WTC11 (cell line): Measurements from ENCODE around the gene BTBD9. TPM values are rescaled to one million over a fixed set of nuclear protein-coding genes. Genes with fewer than 3 reads are reported as not detected.

Experiments used
- ATAC-seq: fragments of 200-7000 bp; cut with Tn5 transposase; 2 replicates; pipeline ENCODE4 v1.10.0; 2021; ENCODE audit warnings: mild to moderate bottlenecking, moderate library complexity
- CTCF ChIA-PET: fragments of 300-600 bp; sonication (Branson Sonifier 250); formaldehyde crosslinking; loops from one replicate; lab custom pipeline; 2021; ENCODE audit warnings: antibody characterized with exemption; lab: Charles Lee
- POLR2A ChIA-PET: fragments of 350-600 bp; sonication (Branson Sonifier 250); formaldehyde crosslinking; loops from one replicate; lab custom pipeline; 2021; ENCODE audit warnings: antibody characterized with exemption; lab: Charles Lee
- DNase-seq: peaks from one replicate; pipeline ENCODE4 v3.0.0; 2021; ENCODE audit warnings: low spot score
- H3K27ac Mint-ChIP-seq: 2 replicates; pipeline ENCODE4 v1.8.0; 2021; ENCODE audit warnings: mixed read lengths
- H3K27me3 Mint-ChIP-seq: 2 replicates; pipeline ENCODE4 v1.8.0; 2021; ENCODE audit warnings: low read depth, mild to moderate bottlenecking, moderate library complexity, mixed read lengths
- H3K36me3 Mint-ChIP-seq: 2 replicates; pipeline ENCODE4 v1.8.0; 2021; ENCODE audit warnings: mixed read lengths
- H3K4me1 Mint-ChIP-seq: 2 replicates; pipeline ENCODE4 v1.8.0; 2022; ENCODE audit warnings: mixed read lengths
- H3K4me3 Mint-ChIP-seq: 2 replicates; pipeline ENCODE4 v1.8.0; 2021; ENCODE audit warnings: mild to moderate bottlenecking, moderate library complexity, mixed read lengths
- H3K9me3 Mint-ChIP-seq: 2 replicates; pipeline ENCODE4 v1.8.0; 2021; ENCODE audit warnings: mixed read lengths
- ESRRA ChIP-seq: sonication (generic); formaldehyde crosslinking; IDR thresholded peaks from 2 replicates; pipeline ENCODE4 v1.8.1; 2022; ENCODE audit warnings: mild to moderate bottlenecking, missing genetic modification reagents, borderline replicate concordance
- IRF2 ChIP-seq: sonication (generic); formaldehyde crosslinking; IDR thresholded peaks from 2 replicates; pipeline ENCODE4 v1.8.0; 2022; ENCODE audit warnings: low read depth, missing genetic modification reagents, borderline replicate concordance
- JAZF1 ChIP-seq: fragments of 250-450 bp; sonication (Bioruptor Pico); IDR thresholded peaks from 2 replicates; pipeline ENCODE4 v1.9.0; 2021; ENCODE audit warnings: moderate library complexity, mild to moderate bottlenecking, inconsistent platforms
- MXD4 ChIP-seq: fragments of 250-450 bp; sonication (Bioruptor Pico); IDR thresholded peaks from 2 replicates; pipeline ENCODE4 v1.8.0; 2021; ENCODE audit warnings: mild to moderate bottlenecking, moderate library complexity, borderline replicate concordance
- NFE2L1 ChIP-seq: sonication (generic); formaldehyde crosslinking; IDR thresholded peaks from 2 replicates; pipeline ENCODE4 v1.8.1; 2023; ENCODE audit warnings: missing genetic modification reagents
- NR1H2 ChIP-seq: sonication (generic); formaldehyde crosslinking; IDR thresholded peaks from 2 replicates; pipeline ENCODE4 v1.9.0; 2021; ENCODE audit warnings: mild to moderate bottlenecking, moderate library complexity, missing genetic modification reagents
- SMAD4 ChIP-seq: sonication (generic); formaldehyde crosslinking; IDR thresholded peaks from 2 replicates; pipeline ENCODE4 v1.8.0; 2022; ENCODE audit warnings: mild to moderate bottlenecking, missing genetic modification reagents
- SP1 ChIP-seq: sonication (generic); formaldehyde crosslinking; conservative IDR thresholded peaks from 2 replicates; pipeline ENCODE4 v1.8.1; 2022; ENCODE audit warnings: missing genetic modification reagents
- TEAD4 ChIP-seq: sonication (generic); formaldehyde crosslinking; IDR thresholded peaks from 2 replicates; pipeline ENCODE4 v1.8.0; 2022; ENCODE audit warnings: mild to moderate bottlenecking, missing genetic modification reagents
- ZNF232 ChIP-seq: sonication (generic); formaldehyde crosslinking; IDR thresholded peaks from 2 replicates; pipeline ENCODE4 v1.8.0; 2022; ENCODE audit warnings: mild to moderate bottlenecking, missing genetic modification reagents
- ZNF317 ChIP-seq: sonication (generic); formaldehyde crosslinking; IDR thresholded peaks from 2 replicates; pipeline ENCODE4 v1.8.1; 2023; ENCODE audit warnings: low read depth, mild to moderate bottlenecking, moderate library complexity, missing genetic modification reagents, borderline replicate concordance
- ZNF423 ChIP-seq: fragments of 250-450 bp; sonication (Bioruptor Pico); IDR thresholded peaks from 2 replicates; pipeline ENCODE4 v2.1.2; 2022; ENCODE audit warnings: mild to moderate bottlenecking, moderate library complexity
- total RNA-seq: library from RNA; stranded (reverse); gene quantifications from 3 replicates; pipeline ENCODE4 v1.2.3, GENCODE V29; 2021
- TF ChIP-seq, protein P1 (sequence below): fragments of 250-450 bp; sonication (Bioruptor Pico); IDR thresholded peaks from 2 replicates; pipeline ENCODE4 v1.9.0; 2021; ENCODE audit warnings: mild to moderate bottlenecking
- TF ChIP-seq, protein P2 (sequence below): sonication (generic); formaldehyde crosslinking; IDR thresholded peaks from 2 replicates; pipeline ENCODE4 v1.8.0; 2022; ENCODE audit warnings: missing genetic modification reagents
- TF ChIP-seq, protein P3 (sequence below): fragments of 250-450 bp; sonication (Bioruptor Pico); IDR thresholded peaks from 2 replicates; pipeline ENCODE4 v2.1.2; 2022; ENCODE audit warnings: mild to moderate bottlenecking, moderate library complexity
- TF ChIP-seq, protein P4 (sequence below): sonication (generic); formaldehyde crosslinking; conservative IDR thresholded peaks from 2 replicates; pipeline ENCODE4 v1.8.1; 2022; ENCODE audit warnings: mild to moderate bottlenecking, missing genetic modification reagents
- TF ChIP-seq, protein P5 (sequence below): sonication (generic); formaldehyde crosslinking; IDR thresholded peaks from 2 replicates; pipeline ENCODE4 v1.8.0; 2022; ENCODE audit warnings: mild to moderate bottlenecking, missing genetic modification reagents
- TF ChIP-seq, protein P6 (sequence below): sonication (generic); formaldehyde crosslinking; IDR thresholded peaks from 2 replicates; pipeline ENCODE4 v1.8.1; 2023; ENCODE audit warnings: mild to moderate bottlenecking, missing genetic modification reagents, moderate library complexity
- TF ChIP-seq, protein P7 (sequence below): fragments of 250-450 bp; sonication (Bioruptor Pico); IDR thresholded peaks from 2 replicates; pipeline ENCODE4 v1.8.0; 2021; ENCODE audit warnings: mild to moderate bottlenecking
- TF ChIP-seq, protein P8 (sequence below): sonication (generic); formaldehyde crosslinking; IDR thresholded peaks from 2 replicates; pipeline ENCODE4 v1.8.1; 2023; ENCODE audit warnings: mild to moderate bottlenecking, missing genetic modification reagents
- TF ChIP-seq, protein P9 (sequence below): sonication (generic); formaldehyde crosslinking; IDR thresholded peaks from 2 replicates; pipeline ENCODE4 v1.8.0; 2022; ENCODE audit warnings: mild to moderate bottlenecking, missing genetic modification reagents

Gene BTBD9
- total RNA-seq, 1 experiment from 2014 or later, result 4.2 TPM

DNA sequence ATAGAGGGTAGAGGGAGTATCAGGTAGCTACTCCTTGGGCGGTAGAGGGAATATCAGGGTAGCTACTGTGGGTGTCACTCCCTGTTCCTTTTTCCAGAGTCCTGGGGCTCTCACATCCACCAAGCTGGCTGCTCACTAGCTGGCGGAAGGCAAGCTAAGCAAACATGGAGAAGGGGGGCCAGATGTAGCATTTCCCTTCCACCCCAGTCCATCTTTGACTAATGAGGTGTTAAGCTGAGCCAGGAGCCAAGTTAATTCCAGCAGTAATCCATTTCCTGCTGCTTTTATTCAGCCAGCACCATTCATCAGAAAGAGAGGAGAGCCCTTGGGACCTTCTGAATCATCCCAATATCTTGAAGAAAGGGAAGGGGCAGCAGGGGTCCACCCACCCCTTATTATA lies 490.2 kb downstream of the BTBD9 start (continued):
- TF ChIP-seq, protein P1, sequence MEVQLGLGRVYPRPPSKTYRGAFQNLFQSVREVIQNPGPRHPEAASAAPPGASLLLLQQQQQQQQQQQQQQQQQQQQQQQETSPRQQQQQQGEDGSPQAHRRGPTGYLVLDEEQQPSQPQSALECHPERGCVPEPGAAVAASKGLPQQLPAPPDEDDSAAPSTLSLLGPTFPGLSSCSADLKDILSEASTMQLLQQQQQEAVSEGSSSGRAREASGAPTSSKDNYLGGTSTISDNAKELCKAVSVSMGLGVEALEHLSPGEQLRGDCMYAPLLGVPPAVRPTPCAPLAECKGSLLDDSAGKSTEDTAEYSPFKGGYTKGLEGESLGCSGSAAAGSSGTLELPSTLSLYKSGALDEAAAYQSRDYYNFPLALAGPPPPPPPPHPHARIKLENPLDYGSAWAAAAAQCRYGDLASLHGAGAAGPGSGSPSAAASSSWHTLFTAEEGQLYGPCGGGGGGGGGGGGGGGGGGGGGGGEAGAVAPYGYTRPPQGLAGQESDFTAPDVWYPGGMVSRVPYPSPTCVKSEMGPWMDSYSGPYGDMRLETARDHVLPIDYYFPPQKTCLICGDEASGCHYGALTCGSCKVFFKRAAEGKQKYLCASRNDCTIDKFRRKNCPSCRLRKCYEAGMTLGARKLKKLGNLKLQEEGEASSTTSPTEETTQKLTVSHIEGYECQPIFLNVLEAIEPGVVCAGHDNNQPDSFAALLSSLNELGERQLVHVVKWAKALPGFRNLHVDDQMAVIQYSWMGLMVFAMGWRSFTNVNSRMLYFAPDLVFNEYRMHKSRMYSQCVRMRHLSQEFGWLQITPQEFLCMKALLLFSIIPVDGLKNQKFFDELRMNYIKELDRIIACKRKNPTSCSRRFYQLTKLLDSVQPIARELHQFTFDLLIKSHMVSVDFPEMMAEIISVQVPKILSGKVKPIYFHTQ (CRISPR knock-in tag), result no peak

DNA sequence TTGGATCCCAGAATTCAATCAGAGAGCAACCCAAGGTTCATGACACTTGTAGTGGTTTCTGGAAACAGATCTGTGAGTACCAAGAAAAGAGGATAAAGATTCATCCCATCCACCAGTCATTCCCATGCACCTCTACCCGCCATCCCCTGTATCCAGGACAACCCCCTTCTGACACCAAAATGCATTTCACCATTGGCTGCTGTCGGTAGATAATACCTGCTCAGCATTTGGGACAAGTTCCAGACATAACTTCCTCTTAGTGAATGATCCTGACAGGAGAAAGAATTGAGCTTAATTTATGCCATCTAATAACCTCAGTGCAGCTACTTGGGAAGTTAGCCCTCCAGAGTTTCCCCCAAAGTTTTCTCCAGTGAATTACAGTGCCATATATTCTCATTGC lies 491.1 kb downstream of the BTBD9 start:
- POLR2A ChIA-PET, result no interaction called here
- no peaks in the 10 kb centered on the region for H3K36me3 Mint-ChIP-seq
- peaks cover 43% of the 10 kb centered on the region for H3K4me1 Mint-ChIP-seq
- ATAC-seq (no peak), DNase-seq (no peak)
- CTCF ChIA-PET, result interaction anchor here (0.7 kb wide), 1 partner anchor 39 kb away, joined by 4 read pairs; no protein-coding TSS in a partner anchor
- H3K9me3 Mint-ChIP-seq, result no peaks in the 10 kb centered on the region
- no peak overlapping the region for H3K27ac Mint-ChIP-seq
- TF ChIP-seq, protein P2, sequence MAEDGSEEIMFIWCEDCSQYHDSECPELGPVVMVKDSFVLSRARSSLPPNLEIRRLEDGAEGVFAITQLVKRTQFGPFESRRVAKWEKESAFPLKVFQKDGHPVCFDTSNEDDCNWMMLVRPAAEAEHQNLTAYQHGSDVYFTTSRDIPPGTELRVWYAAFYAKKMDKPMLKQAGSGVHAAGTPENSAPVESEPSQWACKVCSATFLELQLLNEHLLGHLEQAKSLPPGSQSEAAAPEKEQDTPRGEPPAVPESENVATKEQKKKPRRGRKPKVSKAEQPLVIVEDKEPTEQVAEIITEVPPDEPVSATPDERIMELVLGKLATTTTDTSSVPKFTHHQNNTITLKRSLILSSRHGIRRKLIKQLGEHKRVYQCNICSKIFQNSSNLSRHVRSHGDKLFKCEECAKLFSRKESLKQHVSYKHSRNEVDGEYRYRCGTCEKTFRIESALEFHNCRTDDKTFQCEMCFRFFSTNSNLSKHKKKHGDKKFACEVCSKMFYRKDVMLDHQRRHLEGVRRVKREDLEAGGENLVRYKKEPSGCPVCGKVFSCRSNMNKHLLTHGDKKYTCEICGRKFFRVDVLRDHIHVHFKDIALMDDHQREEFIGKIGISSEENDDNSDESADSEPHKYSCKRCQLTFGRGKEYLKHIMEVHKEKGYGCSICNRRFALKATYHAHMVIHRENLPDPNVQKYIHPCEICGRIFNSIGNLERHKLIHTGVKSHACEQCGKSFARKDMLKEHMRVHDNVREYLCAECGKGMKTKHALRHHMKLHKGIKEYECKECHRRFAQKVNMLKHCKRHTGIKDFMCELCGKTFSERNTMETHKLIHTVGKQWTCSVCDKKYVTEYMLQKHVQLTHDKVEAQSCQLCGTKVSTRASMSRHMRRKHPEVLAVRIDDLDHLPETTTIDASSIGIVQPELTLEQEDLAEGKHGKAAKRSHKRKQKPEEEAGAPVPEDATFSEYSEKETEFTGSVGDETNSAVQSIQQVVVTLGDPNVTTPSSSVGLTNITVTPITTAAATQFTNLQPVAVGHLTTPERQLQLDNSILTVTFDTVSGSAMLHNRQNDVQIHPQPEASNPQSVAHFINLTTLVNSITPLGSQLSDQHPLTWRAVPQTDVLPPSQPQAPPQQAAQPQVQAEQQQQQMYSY (CRISPR knock-in tag), result no peak
- TF ChIP-seq NR1H2 (CRISPR knock-in tag), result no peak
- TF ChIP-seq, protein P3, sequence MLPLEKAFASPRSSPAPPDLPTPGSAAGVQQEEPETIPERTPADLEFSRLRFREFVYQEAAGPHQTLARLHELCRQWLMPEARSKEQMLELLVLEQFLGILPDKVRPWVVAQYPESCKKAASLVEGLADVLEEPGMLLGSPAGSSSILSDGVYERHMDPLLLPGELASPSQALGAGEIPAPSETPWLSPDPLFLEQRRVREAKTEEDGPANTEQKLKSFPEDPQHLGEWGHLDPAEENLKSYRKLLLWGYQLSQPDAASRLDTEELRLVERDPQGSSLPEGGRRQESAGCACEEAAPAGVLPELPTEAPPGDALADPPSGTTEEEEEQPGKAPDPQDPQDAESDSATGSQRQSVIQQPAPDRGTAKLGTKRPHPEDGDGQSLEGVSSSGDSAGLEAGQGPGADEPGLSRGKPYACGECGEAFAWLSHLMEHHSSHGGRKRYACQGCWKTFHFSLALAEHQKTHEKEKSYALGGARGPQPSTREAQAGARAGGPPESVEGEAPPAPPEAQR (CRISPR knock-in tag), result no peak
- TF ChIP-seq, protein P4, sequence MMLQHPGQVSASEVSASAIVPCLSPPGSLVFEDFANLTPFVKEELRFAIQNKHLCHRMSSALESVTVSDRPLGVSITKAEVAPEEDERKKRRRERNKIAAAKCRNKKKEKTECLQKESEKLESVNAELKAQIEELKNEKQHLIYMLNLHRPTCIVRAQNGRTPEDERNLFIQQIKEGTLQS (CRISPR knock-in tag), result no peak
- no peak for TF ChIP-seq SMAD4 (CRISPR knock-in tag)
- TF ChIP-seq, protein P5, sequence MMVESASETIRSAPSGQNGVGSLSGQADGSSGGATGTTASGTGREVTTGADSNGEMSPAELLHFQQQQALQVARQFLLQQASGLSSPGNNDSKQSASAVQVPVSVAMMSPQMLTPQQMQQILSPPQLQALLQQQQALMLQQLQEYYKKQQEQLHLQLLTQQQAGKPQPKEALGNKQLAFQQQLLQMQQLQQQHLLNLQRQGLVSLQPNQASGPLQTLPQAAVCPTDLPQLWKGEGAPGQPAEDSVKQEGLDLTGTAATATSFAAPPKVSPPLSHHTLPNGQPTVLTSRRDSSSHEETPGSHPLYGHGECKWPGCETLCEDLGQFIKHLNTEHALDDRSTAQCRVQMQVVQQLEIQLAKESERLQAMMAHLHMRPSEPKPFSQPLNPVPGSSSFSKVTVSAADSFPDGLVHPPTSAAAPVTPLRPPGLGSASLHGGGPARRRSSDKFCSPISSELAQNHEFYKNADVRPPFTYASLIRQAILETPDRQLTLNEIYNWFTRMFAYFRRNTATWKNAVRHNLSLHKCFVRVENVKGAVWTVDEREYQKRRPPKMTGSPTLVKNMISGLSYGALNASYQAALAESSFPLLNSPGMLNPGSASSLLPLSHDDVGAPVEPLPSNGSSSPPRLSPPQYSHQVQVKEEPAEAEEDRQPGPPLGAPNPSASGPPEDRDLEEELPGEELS (CRISPR knock-in tag), result no peak
- TF ChIP-seq ESRRA, result no peak
- TF ChIP-seq JAZF1, result no peak
- no peak for TF ChIP-seq ZNF232
- TF ChIP-seq SP1 (CRISPR knock-in tag), result no peak
- TF ChIP-seq ZNF423 (CRISPR knock-in tag), result no peak
- TF ChIP-seq IRF2 (CRISPR knock-in tag), result no peak
- TF ChIP-seq, protein P6, sequence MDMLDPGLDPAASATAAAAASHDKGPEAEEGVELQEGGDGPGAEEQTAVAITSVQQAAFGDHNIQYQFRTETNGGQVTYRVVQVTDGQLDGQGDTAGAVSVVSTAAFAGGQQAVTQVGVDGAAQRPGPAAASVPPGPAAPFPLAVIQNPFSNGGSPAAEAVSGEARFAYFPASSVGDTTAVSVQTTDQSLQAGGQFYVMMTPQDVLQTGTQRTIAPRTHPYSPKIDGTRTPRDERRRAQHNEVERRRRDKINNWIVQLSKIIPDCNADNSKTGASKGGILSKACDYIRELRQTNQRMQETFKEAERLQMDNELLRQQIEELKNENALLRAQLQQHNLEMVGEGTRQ (CRISPR knock-in tag), result no peak
- TF ChIP-seq NFE2L1 (CRISPR knock-in tag), result no peak
- TF ChIP-seq, protein P7, sequence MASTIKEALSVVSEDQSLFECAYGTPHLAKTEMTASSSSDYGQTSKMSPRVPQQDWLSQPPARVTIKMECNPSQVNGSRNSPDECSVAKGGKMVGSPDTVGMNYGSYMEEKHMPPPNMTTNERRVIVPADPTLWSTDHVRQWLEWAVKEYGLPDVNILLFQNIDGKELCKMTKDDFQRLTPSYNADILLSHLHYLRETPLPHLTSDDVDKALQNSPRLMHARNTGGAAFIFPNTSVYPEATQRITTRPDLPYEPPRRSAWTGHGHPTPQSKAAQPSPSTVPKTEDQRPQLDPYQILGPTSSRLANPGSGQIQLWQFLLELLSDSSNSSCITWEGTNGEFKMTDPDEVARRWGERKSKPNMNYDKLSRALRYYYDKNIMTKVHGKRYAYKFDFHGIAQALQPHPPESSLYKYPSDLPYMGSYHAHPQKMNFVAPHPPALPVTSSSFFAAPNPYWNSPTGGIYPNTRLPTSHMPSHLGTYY (CRISPR knock-in tag), result no peak
- TF ChIP-seq, protein P8, sequence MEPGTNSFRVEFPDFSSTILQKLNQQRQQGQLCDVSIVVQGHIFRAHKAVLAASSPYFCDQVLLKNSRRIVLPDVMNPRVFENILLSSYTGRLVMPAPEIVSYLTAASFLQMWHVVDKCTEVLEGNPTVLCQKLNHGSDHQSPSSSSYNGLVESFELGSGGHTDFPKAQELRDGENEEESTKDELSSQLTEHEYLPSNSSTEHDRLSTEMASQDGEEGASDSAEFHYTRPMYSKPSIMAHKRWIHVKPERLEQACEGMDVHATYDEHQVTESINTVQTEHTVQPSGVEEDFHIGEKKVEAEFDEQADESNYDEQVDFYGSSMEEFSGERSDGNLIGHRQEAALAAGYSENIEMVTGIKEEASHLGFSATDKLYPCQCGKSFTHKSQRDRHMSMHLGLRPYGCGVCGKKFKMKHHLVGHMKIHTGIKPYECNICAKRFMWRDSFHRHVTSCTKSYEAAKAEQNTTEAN (CRISPR knock-in tag), result no peak
- TF ChIP-seq MXD4 (CRISPR knock-in tag), result no peak
- TF ChIP-seq, protein P9, sequence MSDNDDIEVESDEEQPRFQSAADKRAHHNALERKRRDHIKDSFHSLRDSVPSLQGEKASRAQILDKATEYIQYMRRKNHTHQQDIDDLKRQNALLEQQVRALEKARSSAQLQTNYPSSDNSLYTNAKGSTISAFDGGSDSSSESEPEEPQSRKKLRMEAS (CRISPR knock-in tag), result no peak
- TF ChIP-seq ZNF317 (CRISPR knock-in tag), result no peak
- no peak for TF ChIP-seq TEAD4 (CRISPR knock-in tag)
- H3K4me3 Mint-ChIP-seq, result no peak overlapping the region
- no peaks in the 10 kb centered on the region for H3K27me3 Mint-ChIP-seq
